Endodermal cell (in vitro differentiated cells): ENCODE data around the gene TLR9. TPM values are rescaled to one million over a fixed set of nuclear protein-coding genes. Genes with fewer than 3 reads are reported as not detected.
A peak's percentile ranks its signal among the peaks of the same experiment; 100 is the strongest.

Experiments used
- DNase-seq: peaks from one replicate; pipeline ENCODE4 v3.0.0-alpha.2; 2017
- H3K27ac ChIP-seq: 2 replicates; pipeline ENCODE4 v1.5.1; 2013; ENCODE audit warnings: mild to moderate bottlenecking, low read depth, low read length, moderate library complexity
- H3K27me3 ChIP-seq: 2 replicates; pipeline ENCODE4 v1.6.1; 2013; ENCODE audit warnings: mild to moderate bottlenecking, low read length, moderate library complexity; ENCODE audit not compliant: insufficient read depth, control insufficient read depth, poor library complexity, severe bottlenecking
- H3K36me3 ChIP-seq: 2 replicates; pipeline ENCODE4 v1.7.0; 2013; ENCODE audit warnings: mild to moderate bottlenecking, low read length, moderate library complexity; ENCODE audit not compliant: control insufficient read depth, insufficient read depth
- H3K4me1 ChIP-seq: one replicate; pipeline ENCODE4 v1.7.0; 2013; ENCODE audit warnings: low read length; ENCODE audit not compliant: control insufficient read depth, insufficient read depth
- H3K4me3 ChIP-seq: 2 replicates; pipeline ENCODE4 v1.5.1; 2013; ENCODE audit warnings: mild to moderate bottlenecking, low read length, moderate library complexity
- H3K9ac ChIP-seq: 2 replicates; pipeline ENCODE4 v1.6.1; 2013; ENCODE audit warnings: mild to moderate bottlenecking, low read length, moderate library complexity; ENCODE audit not compliant: poor library complexity, severe bottlenecking; ENCODE audit errors: extremely low read depth
- H3K9me3 ChIP-seq: 2 replicates; pipeline ENCODE4 v1.6.1; 2013; ENCODE audit warnings: mild to moderate bottlenecking, low read length, moderate library complexity; ENCODE audit not compliant: control insufficient read depth
- H3K27ac Mint-ChIP-seq: 2 replicates; pipeline ENCODE4 v1.8.0; 2020; ENCODE audit warnings: mixed read lengths
- H3K27me3 Mint-ChIP-seq: 2 replicates; pipeline ENCODE4 v1.8.0; 2021; ENCODE audit warnings: mild to moderate bottlenecking, mixed read lengths; ENCODE audit not compliant: insufficient read depth
- H3K36me3 Mint-ChIP-seq: 2 replicates; pipeline ENCODE4 v1.8.0; 2020; ENCODE audit warnings: low read depth, mixed read lengths
- H3K4me1 Mint-ChIP-seq: 2 replicates; pipeline ENCODE4 v1.8.0; 2020; ENCODE audit warnings: mixed read lengths
- H3K4me3 Mint-ChIP-seq: 2 replicates; pipeline ENCODE4 v1.8.0; 2020; ENCODE audit warnings: mild to moderate bottlenecking, moderate library complexity, mixed read lengths
- H3K9me3 Mint-ChIP-seq: 2 replicates; pipeline ENCODE4 v1.8.0; 2020; ENCODE audit warnings: mild to moderate bottlenecking, mixed read lengths
- WGBS, 2 experiments: methylation state at CpG; one replicate each; pipeline versions ENCODE4 v1.1.5 to v1.1.7; 2013; ENCODE audit warnings: missing lambda C conversion rate in 2 of 2, mixed read lengths in 1 of 2; ENCODE audit not compliant: insufficient coverage in 1 of 2, insufficient read length in 1 of 2; 5-methylcytosine and 5-hydroxymethylcytosine counted together
- total RNA-seq, 2 donors: library from RNA; stranded (reverse); fragmentation: NEBNext Ultra II Directional in 1 of 2; extraction: Animal tissue kit (Norgen Biotek cat#: 25700) in 1 of 2; gene quantifications; 2 replicates in 1 of 2; 3 replicates in 1 of 2; pipeline ENCODE4 v1.2.1, GENCODE V29; 2021
- TF ChIP-seq, protein P1 (sequence below): fragments of 200-600 bp; sonication (generic); conservative IDR thresholded peaks from 2 replicates; pipeline ENCODE4 v1.5.0; 2021; ENCODE audit warnings: antibody characterized with exemption, mild to moderate bottlenecking

Gene TLR9
- total RNA-seq, 2 donors from 2014 or later: 0.11 TPM; not detected in 1

DNA sequence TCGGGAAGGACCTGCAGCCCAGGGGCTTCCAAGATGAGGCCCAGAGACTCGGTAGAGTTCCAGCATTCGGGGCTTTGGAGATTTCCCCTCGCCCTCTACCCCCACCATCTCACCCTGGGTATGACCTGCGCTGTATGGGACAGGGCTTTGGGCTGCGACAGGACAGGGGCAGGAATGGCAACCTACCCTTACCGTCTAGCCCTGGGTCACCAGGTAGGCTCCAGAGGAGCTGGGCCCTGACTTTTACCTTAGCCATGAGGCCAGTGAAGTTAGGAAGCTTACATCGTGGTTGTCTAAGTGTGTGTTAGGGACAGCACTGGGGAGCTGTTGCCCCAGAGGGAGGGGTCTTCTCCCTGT is 20.8 kb upstream of the TLR9 start:
- Histone ChIP-seq H3K27ac (no peak overlapping the region), H3K9ac (peak overlapping the region; percentile 41), H3K27me3 (peaks cover 19% of the 10 kb centered on the region), H3K4me3 (peak overlapping the region; percentile 75), H3K9me3 (no peaks in the 10 kb centered on the region), H3K4me1 (no peaks in the 10 kb centered on the region), H3K36me3 (peaks cover 5% of the 10 kb centered on the region)
- Mint-ChIP-seq H3K27ac (no peak overlapping the region), H3K4me3 (peak overlapping the region; percentile 56), H3K9me3 (peaks cover 2% of the 10 kb centered on the region), H3K27me3 (peaks cover 41% of the 10 kb centered on the region), H3K36me3 (peaks cover 7% of the 10 kb centered on the region), H3K4me1 (no peaks in the 10 kb centered on the region)
- TF ChIP-seq, protein P1, sequence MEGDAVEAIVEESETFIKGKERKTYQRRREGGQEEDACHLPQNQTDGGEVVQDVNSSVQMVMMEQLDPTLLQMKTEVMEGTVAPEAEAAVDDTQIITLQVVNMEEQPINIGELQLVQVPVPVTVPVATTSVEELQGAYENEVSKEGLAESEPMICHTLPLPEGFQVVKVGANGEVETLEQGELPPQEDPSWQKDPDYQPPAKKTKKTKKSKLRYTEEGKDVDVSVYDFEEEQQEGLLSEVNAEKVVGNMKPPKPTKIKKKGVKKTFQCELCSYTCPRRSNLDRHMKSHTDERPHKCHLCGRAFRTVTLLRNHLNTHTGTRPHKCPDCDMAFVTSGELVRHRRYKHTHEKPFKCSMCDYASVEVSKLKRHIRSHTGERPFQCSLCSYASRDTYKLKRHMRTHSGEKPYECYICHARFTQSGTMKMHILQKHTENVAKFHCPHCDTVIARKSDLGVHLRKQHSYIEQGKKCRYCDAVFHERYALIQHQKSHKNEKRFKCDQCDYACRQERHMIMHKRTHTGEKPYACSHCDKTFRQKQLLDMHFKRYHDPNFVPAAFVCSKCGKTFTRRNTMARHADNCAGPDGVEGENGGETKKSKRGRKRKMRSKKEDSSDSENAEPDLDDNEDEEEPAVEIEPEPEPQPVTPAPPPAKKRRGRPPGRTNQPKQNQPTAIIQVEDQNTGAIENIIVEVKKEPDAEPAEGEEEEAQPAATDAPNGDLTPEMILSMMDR: no peak
- WGBS, 2 experiments: 22 to 33% methylated on average over 7 to 8 of the region's 8 CpGs
- no peak for DNase-seq

DNA sequence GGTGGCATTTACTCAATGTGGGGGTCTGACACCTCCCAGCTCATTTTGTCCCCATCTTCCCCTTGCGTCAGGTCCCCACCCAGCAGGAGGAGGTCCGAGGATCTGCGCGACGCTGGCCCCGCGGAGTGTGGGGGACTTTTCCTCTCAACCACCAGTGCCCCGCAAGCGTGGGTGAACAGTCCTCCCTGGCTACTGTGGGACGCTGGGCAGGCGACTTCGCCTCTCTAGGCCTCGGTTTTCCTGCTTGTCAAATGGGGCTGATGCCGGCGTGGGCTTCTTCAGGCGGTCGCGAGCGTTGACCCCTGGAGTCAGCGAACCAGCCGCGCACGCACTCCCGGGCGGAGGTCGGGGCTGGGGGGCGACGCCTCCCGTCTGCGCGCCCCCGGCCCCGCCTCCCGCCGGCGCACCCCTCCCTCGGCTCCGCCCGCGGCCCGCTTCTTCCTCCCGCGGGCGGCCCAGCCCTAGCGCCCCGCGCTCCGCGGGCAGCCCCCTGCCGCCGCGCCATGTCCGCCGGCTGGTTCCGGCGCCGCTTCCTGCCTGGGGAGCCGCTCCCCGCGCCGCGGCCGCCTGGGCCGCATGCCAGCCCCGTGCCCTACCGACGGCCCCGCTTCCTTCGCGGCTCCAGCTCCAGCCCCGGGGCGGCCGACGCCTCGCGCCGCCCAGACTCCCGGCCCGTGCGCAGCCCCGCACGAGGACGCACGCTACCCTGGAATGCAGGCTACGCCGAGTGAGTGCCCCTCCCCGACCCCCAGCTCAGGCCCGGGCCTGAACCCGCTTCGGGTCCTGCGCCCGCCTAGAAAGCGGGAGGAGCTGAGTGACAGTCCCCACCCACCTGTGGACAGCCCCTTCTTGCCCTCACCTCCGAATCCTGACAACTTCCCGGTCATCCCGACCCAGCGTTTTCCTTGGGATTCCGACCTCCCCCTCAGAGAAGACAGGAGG is 20.1 kb upstream of the TLR9 start, which contains the start of gene PPM1M:
Gene PPM1M (plus strand): TSS at position 438 of the 942 bp plus-strand sequence. CDS start 66 bp downstream, at position 504.
- H3K9me3 ChIP-seq: no peaks in the 10 kb centered on the region
- peaks cover 5% of the 10 kb centered on the region for H3K36me3 ChIP-seq
- peak within 1 kb of the TSS; percentile 75 for H3K4me3 ChIP-seq
- Mint-ChIP-seq H3K27me3 (peaks cover 41% of the 10 kb centered on the region), H3K36me3 (peaks cover 7% of the 10 kb centered on the region), H3K9me3 (peaks cover 2% of the 10 kb centered on the region), H3K4me1 (peaks cover 5% of the 10 kb centered on the region), H3K4me3 (peak within 1 kb of the TSS; percentile 56), H3K27ac (no peak within 1 kb of the TSS)
- 4 to 6% methylated on average over 31 to 98 of the region's 98 CpGs for WGBS, 2 experiments
- H3K27me3 ChIP-seq: peaks cover 19% of the 10 kb centered on the region
- DNase-seq: peak; percentile 88
- no peaks in the 10 kb centered on the region for H3K4me1 ChIP-seq
- H3K27ac ChIP-seq: no peak within 1 kb of the TSS
- TF ChIP-seq, protein P1: no peak
- H3K9ac ChIP-seq: peak within 1 kb of the TSS; percentile 41

DNA sequence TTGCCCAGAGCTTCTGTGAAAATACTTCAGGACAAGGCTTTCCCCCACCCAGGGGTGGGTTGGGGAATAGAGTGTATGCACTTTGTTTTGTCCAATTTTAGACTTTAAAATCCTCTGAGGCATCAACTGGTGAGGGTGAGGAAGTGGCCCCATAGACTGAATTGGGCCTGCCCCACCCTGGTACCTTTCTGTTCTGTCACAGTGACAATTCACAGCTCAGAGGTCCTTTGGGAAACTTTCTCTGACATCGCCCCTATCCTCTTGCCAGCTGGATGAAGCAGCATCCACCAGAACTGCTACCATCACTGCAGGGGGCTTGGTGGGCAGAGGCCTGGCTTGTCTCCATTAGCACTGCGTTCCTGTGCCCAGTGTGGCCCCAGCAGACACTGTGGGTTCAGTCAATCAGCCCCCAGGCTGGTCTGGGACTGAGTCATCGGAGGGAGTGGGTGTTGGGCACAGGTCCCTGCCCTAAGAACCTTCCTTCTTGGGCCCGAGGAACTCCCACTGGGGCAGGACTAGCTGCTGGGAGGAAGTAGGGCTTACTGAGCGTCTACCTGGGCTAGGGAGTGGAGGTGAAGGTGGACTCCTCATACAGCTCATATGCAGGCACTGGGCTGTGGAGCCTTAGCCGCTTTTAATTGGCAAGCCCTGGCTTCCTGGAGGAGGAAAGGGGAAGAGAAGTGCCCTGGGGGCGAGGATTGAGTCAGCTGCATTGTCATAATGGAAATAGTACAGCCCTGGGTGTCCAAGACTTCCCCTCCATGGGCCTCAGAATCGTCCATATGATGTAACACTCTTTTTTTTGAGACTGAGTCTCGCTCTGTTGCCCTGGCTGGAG is 18.6 kb upstream of the TLR9 start:
- Histone ChIP-seq H3K27ac (no peak overlapping the region), H3K9ac (no peak overlapping the region), H3K4me3 (no peak overlapping the region), H3K4me1 (no peaks in the 10 kb centered on the region), H3K36me3 (no peaks in the 10 kb centered on the region), H3K27me3 (peaks cover 19% of the 10 kb centered on the region), H3K9me3 (no peaks in the 10 kb centered on the region)
- peaks cover 41% of the 10 kb centered on the region for H3K27me3 Mint-ChIP-seq
- no peaks in the 10 kb centered on the region for H3K36me3 Mint-ChIP-seq
- H3K4me1 Mint-ChIP-seq: peaks cover 11% of the 10 kb centered on the region
- H3K9me3 Mint-ChIP-seq: peaks cover 2% of the 10 kb centered on the region
- DNase-seq: no peak
- H3K4me3 Mint-ChIP-seq: peak overlapping the region; percentile 56
- TF ChIP-seq, protein P1: no peak
- no peak overlapping the region for H3K27ac Mint-ChIP-seq
- WGBS, 2 experiments: 76 to 84% methylated on average over 6 to 9 of the region's 9 CpGs
